Omental fat pad (tissue), 4 donors: ENCODE data around the gene CEP83. TPM values are rescaled to one million over a fixed set of nuclear protein-coding genes. Genes with fewer than 3 reads are reported as not detected.
"Not testable (repeated sequence)": the region's sequence is repeated elsewhere in the genome, so short reads cannot be mapped to it uniquely, and the experiment has no call there.

Source experiments
- ATAC-seq: fragments of 150-250 bp; one replicate; pipeline ENCODE4 v1.9.1; 2016; ENCODE audit warnings: mild to moderate bottlenecking, moderate library complexity; ENCODE audit not compliant: low FRiP score
- DNase-seq: peaks from one replicate; pipeline ENCODE4 v3.0.0-alpha.2; 2019; ENCODE audit warnings: low spot score
- total RNA-seq, 4 donors: library from RNA; depleted of rRNA; stranded (reverse); fragments of >200 nt; gene quantifications; one replicate each; pipeline ENCODE4 v1.1.0, GENCODE V29; 2016
- TF ChIP-seq, protein P1 (sequence below), 3 donors: fragments of 450-650 bp; IDR thresholded peaks; one replicate each; pipeline ENCODE4 v1.5.1; 2016 to 2017; ENCODE audit warnings: antibody characterized with exemption in 3 of 3, mild to moderate bottlenecking in 3 of 3, moderate library complexity in 2 of 3

CEP83 gene
- total RNA-seq, 4 donors from 2014 or later = 11.0 to 42.4 (median 20.0) TPM

DNA sequence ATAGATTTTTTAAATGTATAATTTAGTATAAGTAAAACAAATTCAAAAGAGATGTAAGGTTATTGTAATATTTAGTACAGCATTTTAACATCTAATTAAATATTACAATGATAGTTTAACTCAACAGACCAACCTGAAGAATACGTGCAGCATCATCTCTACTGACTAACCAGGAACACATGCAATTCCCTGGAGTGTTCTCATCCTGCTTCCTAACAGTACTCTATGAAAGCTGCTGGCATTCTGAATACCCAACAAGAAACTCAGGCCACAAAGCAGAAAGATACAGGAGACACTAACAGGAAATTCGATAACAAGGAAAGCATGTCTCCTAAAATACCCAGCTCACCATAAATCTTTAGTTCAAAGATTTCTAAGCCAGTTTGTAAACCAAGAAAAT, 58.3 kb downstream of the CEP83 start:
- TF ChIP-seq, protein P1, sequence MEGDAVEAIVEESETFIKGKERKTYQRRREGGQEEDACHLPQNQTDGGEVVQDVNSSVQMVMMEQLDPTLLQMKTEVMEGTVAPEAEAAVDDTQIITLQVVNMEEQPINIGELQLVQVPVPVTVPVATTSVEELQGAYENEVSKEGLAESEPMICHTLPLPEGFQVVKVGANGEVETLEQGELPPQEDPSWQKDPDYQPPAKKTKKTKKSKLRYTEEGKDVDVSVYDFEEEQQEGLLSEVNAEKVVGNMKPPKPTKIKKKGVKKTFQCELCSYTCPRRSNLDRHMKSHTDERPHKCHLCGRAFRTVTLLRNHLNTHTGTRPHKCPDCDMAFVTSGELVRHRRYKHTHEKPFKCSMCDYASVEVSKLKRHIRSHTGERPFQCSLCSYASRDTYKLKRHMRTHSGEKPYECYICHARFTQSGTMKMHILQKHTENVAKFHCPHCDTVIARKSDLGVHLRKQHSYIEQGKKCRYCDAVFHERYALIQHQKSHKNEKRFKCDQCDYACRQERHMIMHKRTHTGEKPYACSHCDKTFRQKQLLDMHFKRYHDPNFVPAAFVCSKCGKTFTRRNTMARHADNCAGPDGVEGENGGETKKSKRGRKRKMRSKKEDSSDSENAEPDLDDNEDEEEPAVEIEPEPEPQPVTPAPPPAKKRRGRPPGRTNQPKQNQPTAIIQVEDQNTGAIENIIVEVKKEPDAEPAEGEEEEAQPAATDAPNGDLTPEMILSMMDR (IDR thresholded peaks at IDR 0.05) = no peak
- ATAC-seq = no peak
- no peak for DNase-seq

DNA sequence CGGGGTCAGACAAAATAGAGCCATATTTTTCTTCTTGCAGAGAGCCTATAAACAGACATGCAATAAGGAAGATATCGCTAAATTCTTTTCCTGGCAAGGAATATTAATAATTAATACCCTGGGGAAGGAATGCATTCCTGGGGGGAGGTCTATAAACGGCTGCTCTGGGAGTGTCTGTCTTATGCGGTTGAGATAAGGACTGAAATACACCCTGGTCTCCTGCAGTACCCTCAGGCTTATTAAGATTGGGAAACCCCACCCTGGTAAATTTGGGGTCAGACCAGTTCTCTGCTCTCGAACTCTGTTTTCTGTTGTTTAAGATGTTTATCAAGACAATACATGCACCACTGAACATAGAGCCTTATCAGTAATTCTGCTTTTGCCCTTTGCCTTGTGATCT, 61.0 kb downstream of the CEP83 start:
- not testable (repeated sequence) for ATAC-seq, DNase-seq

DNA sequence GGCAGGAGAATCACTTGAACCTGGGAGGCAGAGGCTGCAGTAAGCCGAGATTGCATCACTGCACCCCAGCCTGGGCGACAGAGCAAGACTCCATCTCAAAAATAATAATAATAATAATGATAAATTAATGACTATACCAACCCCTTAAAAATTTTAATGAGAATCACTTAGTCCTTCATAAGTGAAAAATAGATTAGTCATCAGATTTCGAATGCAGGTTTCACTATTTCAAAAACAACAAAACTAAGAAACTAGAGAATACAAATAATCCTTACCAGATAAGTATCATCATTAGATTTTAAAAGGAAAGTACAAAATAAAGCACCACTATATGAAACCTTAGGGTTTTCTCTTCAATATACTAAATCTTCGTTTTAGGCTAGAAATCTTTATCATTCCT, 62.3 kb downstream of the CEP83 start:
- ATAC-seq = no peak
- no peak for DNase-seq

DNA sequence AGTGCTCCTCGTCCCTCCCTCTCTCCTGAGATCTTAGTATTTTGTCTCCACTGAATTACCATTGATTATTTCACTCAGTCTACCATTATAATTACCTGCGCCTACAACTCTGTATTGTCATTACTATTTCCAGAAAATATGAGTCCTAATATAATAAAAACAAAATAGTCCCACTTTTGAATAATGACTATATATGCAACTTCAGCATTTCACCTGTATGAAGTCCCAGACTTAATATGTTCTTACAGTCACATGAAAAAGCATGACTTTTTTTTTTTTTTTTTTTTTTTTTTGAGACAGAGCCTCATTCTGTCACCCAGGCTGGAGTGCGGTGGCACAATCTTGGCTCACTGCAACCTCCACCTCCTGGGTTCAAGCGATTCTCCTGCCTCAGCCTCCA, 63.7 kb downstream of the CEP83 start:
- ATAC-seq, DNase-seq: not testable (repeated sequence)

More for the DNA sequence above, 62.3 kb downstream of the CEP83 start:
- TF ChIP-seq, protein P1 (IDR thresholded peaks at IDR 0.05) = no peak

DNA sequence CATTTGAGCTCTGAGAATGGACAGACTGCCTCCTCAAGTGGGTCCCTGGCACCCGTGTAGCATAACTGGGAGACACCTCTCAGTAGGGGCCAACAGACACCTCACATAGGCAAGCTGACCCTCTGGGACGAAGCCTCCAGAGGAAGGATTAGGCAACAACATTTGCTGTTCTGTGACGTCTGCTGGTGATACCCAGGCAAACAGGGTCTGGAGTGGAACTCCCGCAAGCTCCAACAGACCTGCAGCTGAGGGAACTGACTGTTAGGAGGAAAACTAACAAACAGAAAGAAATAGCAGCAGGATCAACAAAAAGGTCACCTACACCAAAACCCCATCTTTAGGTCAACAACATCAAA, 69.6 kb downstream of the CEP83 start:
- DNase-seq (no peak), ATAC-seq (no peak)
- TF ChIP-seq, protein P1 (IDR thresholded peaks at IDR 0.05) = no peak

DNA sequence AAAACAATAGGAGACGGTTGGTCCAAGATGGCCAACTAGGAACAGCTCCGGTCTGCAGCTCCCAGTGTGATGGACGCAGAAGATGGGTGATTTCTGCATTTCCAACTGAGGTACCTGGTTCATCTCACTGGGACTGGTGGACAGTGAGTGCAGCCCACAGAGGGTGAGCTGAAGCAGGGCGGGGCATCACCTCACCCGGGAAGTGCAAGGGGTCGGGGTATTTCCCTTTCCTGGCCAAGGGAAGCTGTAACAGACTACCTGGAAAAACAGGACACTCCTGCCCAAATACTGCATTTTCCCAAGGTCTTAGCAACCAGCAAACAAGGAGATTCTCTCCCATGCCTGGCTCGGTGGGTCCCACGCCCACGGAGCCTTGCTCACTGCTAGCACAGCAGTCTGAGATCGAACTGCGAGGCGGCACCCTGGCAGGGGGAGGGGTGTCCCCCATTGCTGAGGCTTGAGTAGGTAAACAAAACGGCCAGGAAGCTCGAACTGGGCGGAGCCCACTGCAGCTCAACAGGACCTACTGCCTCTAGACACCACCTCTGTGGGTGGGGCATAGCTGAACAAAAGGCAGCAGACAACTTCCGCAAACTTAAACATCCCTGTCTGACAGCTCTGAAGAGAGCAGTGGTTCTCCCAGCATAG, 70.1 kb downstream of the CEP83 start:
- not testable (repeated sequence) for ATAC-seq

DNA sequence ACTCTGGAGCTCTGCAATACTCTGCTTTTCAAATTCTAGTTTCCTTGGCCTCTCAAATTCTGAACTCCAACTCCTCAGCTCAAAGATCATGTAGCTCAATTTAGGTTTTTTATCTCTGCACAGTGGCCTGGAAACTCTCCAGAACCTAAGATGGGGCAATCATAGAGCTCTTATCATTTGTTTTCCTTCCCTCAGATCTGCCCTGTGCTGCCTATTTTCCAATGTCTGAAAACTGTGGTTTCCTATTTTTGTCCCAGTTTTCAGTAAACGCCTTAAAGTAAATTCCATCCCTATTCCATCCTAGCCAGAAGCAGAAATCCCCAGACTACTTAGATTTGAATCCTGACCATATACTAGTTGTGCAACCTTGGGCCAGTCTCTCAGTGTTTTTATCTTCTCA, 73.2 kb downstream of the CEP83 start:
- TF ChIP-seq, protein P1 (IDR thresholded peaks at IDR 0.05) = no peak
- ATAC-seq (no peak), DNase-seq (no peak)

More for the DNA sequence above, 70.1 kb downstream of the CEP83 start:
- not testable (repeated sequence) for DNase-seq

DNA sequence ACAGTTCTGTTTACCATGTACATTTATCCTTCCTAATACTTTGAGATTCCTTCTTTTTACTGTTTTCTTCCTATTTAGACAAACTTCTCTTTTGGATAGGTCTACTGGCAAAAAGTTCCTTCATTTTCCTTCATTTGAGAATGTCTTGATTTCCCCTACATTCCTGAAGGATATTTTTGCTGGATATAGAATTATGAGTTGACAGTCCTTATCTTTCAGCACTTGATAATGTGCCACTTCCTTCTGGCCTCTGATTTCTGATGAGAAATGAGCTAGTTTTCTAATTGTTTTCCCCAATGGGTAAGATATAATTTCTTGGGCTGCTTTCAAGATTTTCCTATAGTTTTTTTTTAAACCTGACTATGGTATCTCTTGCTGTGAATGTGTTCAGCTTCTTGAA, 75.6 kb downstream of the CEP83 start:
- DNase-seq = no peak
- no peak for ATAC-seq
- TF ChIP-seq, protein P1 (IDR thresholded peaks at IDR 0.05) = no peak

DNA sequence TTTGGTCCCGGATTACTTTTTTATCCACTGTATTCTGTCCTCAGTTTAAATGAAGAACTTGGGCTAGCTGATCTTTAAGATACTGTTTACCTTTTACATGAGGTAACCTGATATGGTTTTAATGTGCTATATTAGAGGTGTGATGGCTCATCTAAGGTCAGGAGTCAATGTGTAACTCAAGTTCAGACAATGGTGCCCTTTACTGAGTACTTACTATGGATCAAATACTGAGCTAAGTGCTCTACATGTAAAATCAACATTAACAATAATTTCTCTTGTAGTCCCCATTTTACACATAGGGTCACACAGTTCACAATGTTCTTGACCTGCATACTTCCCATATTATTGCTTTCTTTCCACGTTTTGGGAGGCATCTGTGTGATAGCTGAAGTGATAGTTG, 79.2 kb downstream of the CEP83 start:
- TF ChIP-seq, protein P1 (IDR thresholded peaks at IDR 0.05) = no peak
- ATAC-seq (no peak), DNase-seq (no peak)
